ENCODE data around the gene COX17. TPM values are rescaled to one million over a fixed set of nuclear protein-coding genes. Genes with fewer than 3 reads are reported as not detected.
A peak's percentile ranks its signal among the peaks of the same experiment; 100 is the strongest.

COX17 gene
- total and polyA plus RNA-seq, 2 of the 13 experiments (the other 11 are each of a cell fraction or from before 2014, with no cell fraction given): 41.4 to 51.0 TPM

- TF ChIP-seq REST (IDR thresholded peaks at IDR 0.05; ENCODE audit: borderline replicate concordance in 1 of 2, low read depth in 1 of 2, low read length in 2 of 2): 0 out of 4 replicates have a peak, but pooled peaks of 1 of the 2 experiments have one; percentile 23
- TF ChIP-seq ASH2L (IDR thresholded peaks at IDR 0.05; ENCODE audit: insufficient read length, low read depth, low read length): peak; percentile 66
- 0 out of 2 replicates have a peak, but pooled peaks have one; percentile 20 for TF ChIP-seq MIXL1 (CRISPR knock-in tag; IDR thresholded peaks at IDR 0.05)
- peak; percentile 42; the same call in 1 of the 2 replicates for TF ChIP-seq EHMT2 (IDR thresholded peaks at IDR 0.05; ENCODE audit: borderline replicate concordance, low read depth, low read length)
- peak; percentile 29; the same call in 1 of the 2 replicates for TF ChIP-seq GATAD2A (CRISPR knock-in tag; IDR thresholded peaks at IDR 0.05)
- peak; percentile 37; the same call in 1 of the 2 replicates for TF ChIP-seq HNF4G (IDR thresholded peaks at IDR 0.05; ENCODE audit: borderline replicate concordance, low read depth, low read length)
- TF ChIP-seq HNF4G (CRISPR knock-in tag; IDR thresholded peaks at IDR 0.05; ENCODE audit: borderline replicate concordance, low read depth): no peak
- TF ChIP-seq ZMAT3 (CRISPR knock-in tag; conservative IDR thresholded peaks at IDR 0.05): no peak
- 0 out of 2 replicates have a peak, but pooled peaks have one; percentile 17 for TF ChIP-seq MED1 (CRISPR knock-in tag; IDR thresholded peaks at IDR 0.05)
- TF ChIP-seq LRRFIP1 (CRISPR knock-in tag; conservative IDR thresholded peaks at IDR 0.05): no peak
- no peak for TF ChIP-seq ZNF639 (CRISPR knock-in tag; conservative IDR thresholded peaks at IDR 0.05)
- TF ChIP-seq HNF4A (CRISPR knock-in tag; IDR thresholded peaks at IDR 0.05): peak; percentile 80
Observed at GRCh38 chr3:119645813-119646212, 31.4 kb downstream of the COX17 start (continued).
